Upper lobe of left lung (tissue), 6 donors: ENCODE data around the gene ZNF556. TPM values are rescaled to one million over a fixed set of nuclear protein-coding genes. Genes with fewer than 3 reads are reported as not detected.

Experiments used
- ATAC-seq, 2 donors: fragments of 200-7000 bp; cut with Tn5 transposase; one replicate each; pipeline ENCODE4 v1.9.1; 2022; ENCODE audit warnings: mild to moderate bottlenecking in 2 of 2, moderate library complexity in 2 of 2; ENCODE audit not compliant: low FRiP score in 2 of 2
- DNase-seq, 2 donors: peaks; one replicate each; pipeline ENCODE4 v3.0.0-alpha.2; 2019 to 2020
- H3K27ac ChIP-seq, 4 donors: fragments of 200-600 bp; sonication (generic); one replicate each; pipeline ENCODE4 v1.5.1; 2016 to 2019
- H3K27me3 ChIP-seq, 4 donors: fragments of 200-600 bp; sonication (generic); one replicate each; pipeline ENCODE4 v1.5.1; 2017 to 2019
- H3K36me3 ChIP-seq, 4 donors: fragments of 200-600 bp; sonication (generic); one replicate each; pipeline ENCODE4 v1.5.1; 2016 to 2019
- H3K4me1 ChIP-seq, 4 donors: fragments of 200-600 bp; sonication (generic); one replicate each; pipeline ENCODE4 v1.5.1; 2018 to 2019
- H3K4me3 ChIP-seq, 4 donors: fragments of 200-600 bp; sonication (generic); one replicate each; pipeline ENCODE4 v1.5.1; 2017 to 2019; ENCODE audit warnings: mild to moderate bottlenecking in 2 of 4, moderate library complexity in 1 of 4
- H3K9me3 ChIP-seq, 4 donors: fragments of 200-600 bp; sonication (generic); one replicate each; pipeline ENCODE4 v1.5.1; 2018 to 2019
- CTCF ChIP-seq, 6 experiments: fragments of 450-650 bp in 4 of 6; fragments of 200-600 bp in 2 of 6; sonication (generic) in 2 of 6; IDR thresholded peaks; one replicate each; pipeline ENCODE4 v1.5.1; 2016 to 2019; ENCODE audit warnings: antibody characterized with exemption in 6 of 6
- EP300 ChIP-seq, 4 donors: sonication (generic); formaldehyde crosslinking; IDR thresholded peaks; one replicate each; pipeline ENCODE4 v1.5.1; 2017; ENCODE audit warnings: antibody characterized with exemption in 4 of 4, control low read depth in 2 of 4
- POLR2A ChIP-seq, 4 donors: fragments of 450-650 bp; IDR thresholded peaks; one replicate each; pipeline ENCODE4 v1.5.1; 2016 to 2017; ENCODE audit warnings: antibody characterized with exemption in 4 of 4, mild to moderate bottlenecking in 2 of 4
- POLR2AphosphoS5 ChIP-seq, 2 donors: sonication (generic); formaldehyde crosslinking; IDR thresholded peaks; one replicate each; pipeline ENCODE4 v1.5.1; 2017; ENCODE audit warnings: antibody characterized with exemption in 2 of 2
- WGBS, 2 donors: methylation state at CpG; one replicate each; pipeline ENCODE4 v1.1.5; 2017 to 2018; 5-methylcytosine and 5-hydroxymethylcytosine counted together
- total RNA-seq, 6 donors: library from RNA; depleted of rRNA in 4 of 6; stranded (reverse); fragments of >200 nt in 4 of 6; gene quantifications; one replicate each; pipeline versions ENCODE4 v1.1.0 to v1.2.1, GENCODE V29; 2016 to 2021
- donor health status: DM: no; HTN: no; CAD: no; lungs with moderate emphysema.
- donor health status: DM: no; HTN: yes; CAD: no; lungs with severe emphysema.

The ZNF556 gene
- total RNA-seq, 6 donors from 2014 or later = not detected

GRCh38 chr19:2834294-2834871 lies 32.8 kb upstream of the ZNF556 start:
- 93 to 97% methylated on average over 19 of the region's 19 CpGs for WGBS, 2 donors
- ATAC-seq = no peak
- TF ChIP-seq EP300 (IDR thresholded peaks at IDR 0.05) (no peak), POLR2A (IDR thresholded peaks at IDR 0.05) (no peak), POLR2AphosphoS5 (IDR thresholded peaks at IDR 0.05) (no peak), CTCF (IDR thresholded peaks at IDR 0.05) (no peak)
- H3K36me3 ChIP-seq = peaks cover 0 to 35% (median 27%) of the 10 kb centered on the region in 4 donors
- no peak overlapping the region for H3K27ac ChIP-seq
- H3K27me3 ChIP-seq = no peaks in the 10 kb centered on the region
- peaks cover 25 to 88% (median 63%) of the 10 kb centered on the region in 4 donors for H3K9me3 ChIP-seq
- H3K4me3 ChIP-seq = no peak overlapping the region
- DNase-seq = no peak
- H3K4me1 ChIP-seq = no peaks in the 10 kb centered on the region

- ATAC-seq (no peak), DNase-seq (no peak)
- Histone ChIP-seq H3K4me1 (peaks cover 5 to 14% (median 10%) of the 10 kb centered on the region in 4 donors), H3K9me3 (peaks cover 23 to 61% (median 53%) of the 10 kb centered on the region in 4 donors), H3K4me3 (no peak overlapping the region), H3K27me3 (no peaks in the 10 kb centered on the region), H3K36me3 (peaks cover 0 to 32% (median 21%) of the 10 kb centered on the region in 4 donors), H3K27ac (no peak overlapping the region)
- WGBS, 2 donors = 86 to 95% methylated on average over 4 of the region's 4 CpGs
- TF ChIP-seq CTCF (IDR thresholded peaks at IDR 0.05) (no peak), EP300 (IDR thresholded peaks at IDR 0.05) (no peak), POLR2A (IDR thresholded peaks at IDR 0.05) (no peak), POLR2AphosphoS5 (IDR thresholded peaks at IDR 0.05) (no peak)
Measured at GRCh38 chr19:2837430-2837829, 29.7 kb upstream of the ZNF556 start.

GRCh38 chr19:2840794-2841791 lies 26.0 kb upstream of the ZNF556 start, which contains the start of gene ZNF555:
Gene ZNF555 (plus strand): TSS chr19:2841475. CDS start chr19:2841573, 98 bp downstream.
- H3K4me3 ChIP-seq = peak within 1 kb of the TSS; percentile 81 to 99 (median 94)
- H3K36me3 ChIP-seq = peaks cover 0 to 9% (median 0%) of the 10 kb centered on the region in 4 donors
- WGBS, 2 donors = 0% methylated on average over 44 of the region's 106 CpGs; no CpG with 5 or more reads in 1 of the 2 donors
- TF ChIP-seq CTCF (IDR thresholded peaks at IDR 0.05) = peak; percentile 58 to 89 (median 78)
- TF ChIP-seq POLR2AphosphoS5 (IDR thresholded peaks at IDR 0.05) = peak; percentile 49 to 61
- peak in 1 of 4 donors; percentile 14 for TF ChIP-seq EP300 (IDR thresholded peaks at IDR 0.05)
- TF ChIP-seq POLR2A (IDR thresholded peaks at IDR 0.05) = peak in 2 of 4 donors; percentile 16 to 70
- peak; percentile 98 to 100 for DNase-seq
- ATAC-seq = peak; percentile 99
- peaks cover 12 to 18% (median 14%) of the 10 kb centered on the region in 4 donors for H3K4me1 ChIP-seq
- H3K9me3 ChIP-seq = peaks cover 0 to 25% (median 17%) of the 10 kb centered on the region in 4 donors
- no peaks in the 10 kb centered on the region for H3K27me3 ChIP-seq
- peak within 1 kb of the TSS; percentile 88 to 96 (median 90) for H3K27ac ChIP-seq

- no peaks in the 10 kb centered on the region for H3K27me3 ChIP-seq
- H3K4me1 ChIP-seq = peaks cover 12 to 18% (median 14%) of the 10 kb centered on the region in 4 donors
- peak overlapping the region; percentile 88 to 96 (median 90) for H3K27ac ChIP-seq
- ATAC-seq = no peak
- peaks cover 0 to 22% (median 8%) of the 10 kb centered on the region in 4 donors for H3K9me3 ChIP-seq
- peaks cover 0 to 8% (median 0%) of the 10 kb centered on the region in 4 donors for H3K36me3 ChIP-seq
- peak overlapping the region; percentile 81 to 99 (median 94) for H3K4me3 ChIP-seq
- DNase-seq = peak in 1 of 2 donors; percentile 89
- 7 to 17% methylated on average over 15 to 34 of the region's 62 CpGs for WGBS, 2 donors
- TF ChIP-seq CTCF (IDR thresholded peaks at IDR 0.05) = no peak
- TF ChIP-seq POLR2AphosphoS5 (IDR thresholded peaks at IDR 0.05) = no peak
- TF ChIP-seq POLR2A (IDR thresholded peaks at IDR 0.05) = no peak
- no peak for TF ChIP-seq EP300 (IDR thresholded peaks at IDR 0.05)
Measured at GRCh38 chr19:2841855-2842574, 25.1 kb upstream of the ZNF556 start.
